Suppressor macrophage treated with lipopolysaccharide for 4 hours (primary cell): ENCODE results near the gene SUDS3.

ENCODE experiments used
- DNase-seq: peaks from one replicate; pipeline ENCODE4 v3.0.0-alpha.2; 2020

SUDS3 gene

GRCh38 chr12:118456741-118457140 lies 80.4 kb downstream of the SUDS3 start:
- no peak for DNase-seq

DNA sequence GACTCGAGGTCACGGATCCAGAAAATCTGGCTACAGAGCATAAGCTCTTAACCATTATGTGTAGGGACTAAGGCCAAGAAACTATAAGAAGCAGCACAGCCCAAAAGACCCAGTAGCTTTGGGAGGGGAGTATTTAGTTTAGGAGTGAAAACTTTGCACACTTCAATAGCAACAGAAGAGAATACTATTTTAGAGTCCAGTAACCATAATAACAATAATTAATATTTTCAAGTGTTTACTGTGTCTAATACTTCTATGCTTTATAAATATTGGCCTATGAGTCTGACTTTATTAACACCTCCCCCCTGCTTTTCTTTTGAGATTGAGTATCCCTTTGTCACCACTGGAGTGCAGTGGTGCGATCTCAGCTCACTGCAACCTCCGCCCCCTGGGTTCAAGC lies 82.8 kb downstream of the SUDS3 start:
- DNase-seq = no peak

GRCh38 chr12:118463677-118464076 lies 87.3 kb downstream of the SUDS3 start:
- DNase-seq = no peak

- DNase-seq = no peak
These were observed 89.4 kb downstream of the SUDS3 start for GRCh38 chr12:118465706-118466105.
